RCC 7860 (cell line): ENCODE measurements around the gene MIER2.

Experiments
- DNase-seq: peaks from one replicate; pipeline ENCODE4 v3.0.0-alpha.2; 2015; ENCODE audit warnings: low spot score
- FAIRE-seq: peaks from 2 replicates; lab custom pipeline; 2012; peaks lifted over from hg19 to GRCh38; lab: Jason Lieb, UNC

MIER2 gene

GRCh38 chr19:334296-335071 lies 10.1 kb downstream of the MIER2 start:
- no peak for DNase-seq
- FAIRE-seq: no peak

- FAIRE-seq (no peak), DNase-seq (no peak)
Observed at GRCh38 chr19:330503-330902, 14.1 kb downstream of the MIER2 start.

- no peak for FAIRE-seq
- DNase-seq: no peak
Observed at GRCh38 chr19:329876-330275, 14.7 kb downstream of the MIER2 start.

DNA sequence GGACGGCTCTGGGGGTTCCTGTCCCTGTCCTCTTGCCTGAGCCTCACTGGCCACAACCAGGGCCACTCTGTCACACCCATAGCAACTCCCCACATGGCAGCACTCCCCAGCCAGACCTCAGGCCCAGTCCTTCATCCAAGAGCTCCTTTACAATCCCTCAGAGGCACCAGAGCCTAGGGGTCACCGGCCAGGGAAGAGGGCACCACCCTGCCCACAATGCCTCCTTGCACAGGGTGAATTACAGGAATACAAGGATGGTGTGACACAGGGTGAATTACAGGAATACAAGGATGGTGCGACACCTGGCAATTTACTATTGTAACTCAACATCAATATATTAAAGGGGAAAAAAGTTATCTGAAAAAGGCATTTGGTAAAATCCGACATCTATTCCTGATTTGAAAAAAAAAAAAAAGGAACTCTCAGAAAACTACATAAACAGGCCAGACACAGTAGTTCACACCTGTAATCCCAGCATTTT lies 16.5 kb downstream of the MIER2 start:
- FAIRE-seq (no peak), DNase-seq (no peak)

DNA sequence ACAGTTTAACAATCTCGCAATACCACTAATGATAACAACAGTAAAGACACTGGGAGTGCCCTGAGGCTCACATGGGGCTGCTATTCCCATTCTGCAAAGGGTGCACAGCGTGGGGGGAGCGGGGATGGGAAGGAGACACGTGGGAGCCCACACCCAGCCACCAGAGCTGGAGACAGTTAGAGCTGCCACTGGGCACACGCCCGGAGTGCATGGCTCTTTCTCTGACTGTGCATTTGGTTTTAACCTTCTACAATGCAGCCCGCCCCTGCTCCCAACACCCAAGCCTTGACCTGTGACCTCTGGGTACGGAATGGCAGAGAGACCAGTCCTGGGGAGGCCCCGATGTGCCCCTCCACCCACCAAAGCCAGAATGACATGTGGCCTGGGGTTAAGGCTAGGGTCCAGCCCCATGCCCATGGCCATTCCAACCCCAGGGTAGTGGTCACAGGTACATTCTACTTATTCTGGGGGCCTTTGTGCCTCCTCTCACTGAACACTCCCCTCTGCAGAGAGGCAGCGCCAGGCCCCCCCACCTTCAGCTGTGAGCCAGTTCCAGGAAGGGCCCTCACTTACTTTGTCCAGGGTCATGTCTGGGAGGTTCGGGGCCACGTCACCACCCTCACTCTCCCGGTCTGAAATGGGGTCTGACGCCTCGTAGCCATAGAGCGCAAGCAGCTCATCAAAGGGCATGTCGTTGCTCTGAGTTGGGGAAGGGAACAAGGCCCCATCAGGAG lies 17.1 kb downstream of the MIER2 start:
- FAIRE-seq (no peak), DNase-seq (no peak)

- DNase-seq (no peak), FAIRE-seq (no peak)
Observed at GRCh38 chr19:326871-327270, 17.7 kb downstream of the MIER2 start.

- no peak for FAIRE-seq
- DNase-seq: no peak
Observed at GRCh38 chr19:325937-326565, 18.5 kb downstream of the MIER2 start.

DNA sequence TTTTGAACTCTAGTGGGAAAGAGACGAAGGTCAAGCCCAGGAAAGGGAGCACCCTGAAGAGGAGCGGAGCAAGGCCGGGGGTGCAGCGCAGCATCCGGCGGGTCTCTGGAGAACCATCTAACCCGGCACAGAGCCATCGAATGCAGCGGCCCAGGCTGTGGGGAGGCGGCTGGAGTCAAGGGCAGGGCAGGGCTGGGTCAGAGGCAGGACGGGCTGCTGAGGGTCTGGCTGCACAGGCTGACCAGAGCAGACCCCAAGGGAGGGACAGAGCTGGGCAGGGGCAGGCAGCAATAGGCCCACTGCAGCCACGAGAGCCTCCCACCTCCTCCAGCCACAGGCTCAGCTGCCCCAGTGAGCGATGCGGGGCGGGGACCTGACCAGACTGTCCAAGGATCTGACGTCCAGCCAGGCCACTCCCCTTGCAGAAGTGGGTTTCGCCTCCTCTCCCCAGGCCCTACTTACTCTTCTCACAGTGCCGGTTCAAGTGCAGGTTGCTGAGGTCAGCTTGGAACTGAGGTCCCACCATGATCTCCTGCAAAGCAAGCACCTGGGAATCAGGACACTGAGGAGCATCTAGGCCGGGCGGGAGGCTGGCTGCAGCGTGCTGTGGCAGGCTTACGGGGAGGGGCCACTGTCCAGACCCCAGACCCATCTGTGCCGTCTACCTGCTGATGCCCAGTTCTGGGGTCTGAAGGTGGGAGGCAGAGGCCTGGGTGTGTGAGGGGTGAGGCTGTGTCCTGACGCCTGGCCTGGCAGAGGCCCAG lies 19.2 kb downstream of the MIER2 start:
- FAIRE-seq: no peak
- DNase-seq: no peak

DNA sequence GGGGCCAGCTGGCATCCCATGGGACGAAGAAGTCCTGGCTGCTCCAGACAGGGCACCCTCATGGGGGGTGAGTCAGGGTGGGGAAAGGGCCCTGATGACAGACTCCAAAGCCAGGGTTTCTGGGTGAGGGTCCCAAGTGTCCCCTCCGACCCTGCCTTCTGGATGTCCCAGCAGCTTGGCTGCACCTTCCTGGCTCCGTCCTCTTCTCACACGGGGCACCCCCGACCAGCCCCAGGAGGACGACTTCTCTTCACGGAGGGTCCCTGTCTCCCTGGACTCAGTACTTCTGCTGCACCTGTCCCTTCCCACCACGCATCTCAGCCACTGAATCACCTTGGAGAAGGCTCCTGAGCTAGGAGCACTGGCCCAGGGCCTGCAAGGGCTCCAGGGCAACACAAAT lies 19.9 kb downstream of the MIER2 start:
- FAIRE-seq (no peak), DNase-seq (no peak)

DNA sequence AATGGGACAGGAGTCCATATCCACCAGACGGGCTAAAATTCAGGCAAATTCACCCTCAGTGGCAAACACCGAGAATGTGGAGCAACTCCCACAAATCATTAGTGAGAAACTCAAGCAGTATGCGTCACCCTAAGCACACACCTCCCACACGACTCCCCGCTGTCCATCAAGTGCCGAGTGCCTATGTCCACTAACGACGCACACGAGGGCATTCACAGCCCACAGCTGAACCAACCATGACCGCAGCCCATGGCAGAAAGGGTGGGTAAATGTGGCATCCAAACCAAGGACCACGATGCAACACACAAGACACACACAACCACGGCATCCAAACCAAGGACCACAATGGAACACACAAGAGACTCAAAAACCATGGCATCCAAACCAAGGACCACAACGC lies 22.0 kb downstream of the MIER2 start:
- DNase-seq (no peak), FAIRE-seq (no peak)

- DNase-seq: no peak
- FAIRE-seq: no peak
Observed at GRCh38 chr19:318509-318774, 26.2 kb downstream of the MIER2 start.

DNA sequence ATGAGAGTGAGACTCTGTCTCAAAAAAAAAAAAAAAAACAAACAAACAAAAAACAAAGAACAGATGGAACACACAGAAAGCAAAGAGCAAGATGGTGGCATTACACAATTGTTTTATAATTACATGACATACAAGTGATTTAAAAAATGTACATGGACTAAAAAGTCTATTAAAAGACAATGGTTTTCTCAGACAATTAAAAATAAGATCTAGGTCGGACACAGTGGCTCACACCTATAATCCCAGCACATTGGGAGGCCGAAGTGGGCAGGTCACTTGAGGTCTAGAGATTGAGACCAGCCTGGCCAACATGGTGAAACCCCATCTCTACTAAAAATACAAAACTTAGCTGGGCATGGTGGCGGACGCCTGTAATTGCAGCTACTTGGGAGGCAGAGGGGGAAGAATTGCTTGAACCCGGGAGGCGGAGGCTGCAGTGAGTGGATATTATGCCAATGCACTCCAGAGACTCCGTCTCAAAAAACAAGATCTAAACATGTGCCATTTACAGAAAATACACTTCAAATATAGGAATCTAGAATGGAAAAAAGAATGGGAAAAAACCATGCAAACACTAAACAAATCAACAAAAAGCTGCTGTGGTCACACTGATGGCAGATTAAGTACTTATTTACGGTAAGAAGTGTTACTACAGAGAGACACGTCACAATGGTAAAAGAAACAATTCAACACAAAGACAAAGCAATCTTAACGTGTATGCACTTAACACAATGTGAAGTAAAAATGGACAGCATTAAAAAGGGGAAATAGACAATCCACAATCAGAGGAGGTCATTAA lies 26.7 kb downstream of the MIER2 start:
- DNase-seq: no peak

GRCh38 chr19:315811-316210 lies 28.8 kb downstream of the MIER2 start:
- DNase-seq: no peak
- FAIRE-seq: no peak

More for the DNA sequence above, 26.7 kb downstream of the MIER2 start:
- no peak for FAIRE-seq

GRCh38 chr19:313988-314815 lies 30.4 kb downstream of the MIER2 start:
- no peak for FAIRE-seq
- DNase-seq: no peak

GRCh38 chr19:313169-313987 lies 31.2 kb downstream of the MIER2 start:
- DNase-seq (no peak), FAIRE-seq (no peak)

DNA sequence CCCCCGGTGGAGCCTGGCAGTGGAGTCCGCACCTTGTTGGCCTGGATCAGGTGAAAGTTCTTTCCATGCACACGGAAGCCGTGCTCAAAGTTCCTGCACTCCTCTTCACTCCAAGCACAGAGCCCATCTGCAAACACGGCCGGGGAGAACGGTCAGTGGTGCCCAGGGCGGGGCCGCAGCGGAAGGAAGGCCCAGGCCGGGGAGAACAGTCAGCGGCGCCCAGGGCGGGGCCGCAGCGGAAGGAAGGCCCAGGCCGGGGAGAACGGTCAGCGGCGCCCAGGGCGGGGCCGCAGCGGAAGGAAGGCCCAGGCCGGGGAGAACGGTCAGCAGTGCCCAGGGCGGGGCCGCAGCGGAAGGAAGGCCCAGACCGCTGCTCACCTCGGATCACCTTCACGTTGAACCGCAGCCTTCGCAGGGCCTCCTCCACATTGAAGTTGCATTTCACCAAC lies 32.8 kb downstream of the MIER2 start:
- DNase-seq: no peak

DNA sequence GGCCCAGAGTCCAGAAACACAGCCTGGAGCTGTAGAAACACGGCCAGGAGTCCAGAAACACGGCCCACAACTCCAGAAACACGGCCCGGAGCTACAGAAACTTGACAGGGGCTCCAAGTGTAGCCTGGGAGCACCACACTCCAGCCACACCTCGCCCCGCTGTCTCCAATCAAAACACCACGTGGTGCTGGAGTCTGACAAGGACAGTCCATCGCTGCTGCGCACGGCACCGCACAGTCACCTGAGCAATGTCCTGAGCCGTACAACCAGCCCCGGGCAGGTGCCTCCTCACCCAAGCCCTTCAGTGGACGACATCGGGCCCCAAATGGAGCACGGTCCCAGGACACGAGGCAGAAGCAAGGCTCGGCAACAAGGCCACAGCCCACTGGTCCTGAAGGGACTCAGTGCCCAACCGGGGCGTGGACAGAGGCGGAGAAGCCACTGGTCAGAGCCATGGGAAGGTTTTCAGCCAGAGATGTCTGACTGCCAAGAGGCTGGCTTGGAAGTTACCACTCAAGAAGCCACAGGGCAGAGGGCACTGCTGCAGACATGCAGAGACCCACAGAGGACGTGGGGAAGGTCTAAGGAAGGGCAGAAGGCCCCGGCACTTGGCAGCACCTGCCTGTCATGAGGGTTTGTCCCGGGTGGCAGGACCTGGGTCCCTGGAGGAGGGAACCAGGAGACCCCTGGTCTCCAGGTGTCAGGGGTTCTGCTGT lies 33.7 kb downstream of the MIER2 start:
- FAIRE-seq: no peak

More for the DNA sequence above, 32.8 kb downstream of the MIER2 start:
- FAIRE-seq: no peak

DNA sequence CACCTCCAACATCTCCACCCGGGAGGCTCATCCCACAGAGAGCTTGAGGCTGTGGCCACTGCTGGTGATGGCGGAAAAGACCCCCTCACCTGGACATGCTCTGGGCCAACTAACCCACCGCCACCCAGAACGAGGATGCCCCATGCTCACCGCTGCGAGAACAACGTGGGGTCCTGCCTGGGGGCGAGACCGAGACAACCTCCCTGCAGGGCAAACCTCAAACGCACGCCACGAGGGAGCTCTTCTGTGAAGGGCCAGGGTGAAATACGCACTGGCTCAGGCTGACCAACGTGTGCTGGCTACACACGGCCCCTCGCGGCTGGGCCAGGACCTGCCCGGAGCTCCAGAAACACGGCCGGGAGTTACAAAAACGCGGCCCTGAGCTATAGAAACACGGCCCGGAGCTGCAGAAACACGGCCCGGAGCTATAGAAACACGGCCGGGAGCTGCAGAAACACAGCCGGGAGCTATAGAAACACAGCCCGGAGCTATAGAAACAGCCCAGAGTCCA lies 34.4 kb downstream of the MIER2 start:
- no peak for DNase-seq

More for the DNA sequence above, 33.7 kb downstream of the MIER2 start:
- DNase-seq: no peak

More for the DNA sequence above, 34.4 kb downstream of the MIER2 start:
- no peak for FAIRE-seq
